DND-41 (cell line): ENCODE measurements around the gene CCDC102A.

ENCODE experiments used
- EZH2 ChIP-seq: IDR thresholded peaks from 3 replicates; pipeline ENCODE4 v1.6.1; 2012; ENCODE audit warnings: borderline replicate concordance, low read depth, mild to moderate bottlenecking, moderate library complexity, low read length, inconsistent platforms; ENCODE audit not compliant: severe bottlenecking
- TF ChIP-seq, protein P1 (sequence below): IDR thresholded peaks from 2 replicates; pipeline ENCODE4 v1.5.1; 2012; ENCODE audit warnings: borderline replicate concordance, low read length, moderate library complexity, mild to moderate bottlenecking; ENCODE audit not compliant: poor library complexity, severe bottlenecking; ENCODE audit errors: extremely low read depth

DNA sequence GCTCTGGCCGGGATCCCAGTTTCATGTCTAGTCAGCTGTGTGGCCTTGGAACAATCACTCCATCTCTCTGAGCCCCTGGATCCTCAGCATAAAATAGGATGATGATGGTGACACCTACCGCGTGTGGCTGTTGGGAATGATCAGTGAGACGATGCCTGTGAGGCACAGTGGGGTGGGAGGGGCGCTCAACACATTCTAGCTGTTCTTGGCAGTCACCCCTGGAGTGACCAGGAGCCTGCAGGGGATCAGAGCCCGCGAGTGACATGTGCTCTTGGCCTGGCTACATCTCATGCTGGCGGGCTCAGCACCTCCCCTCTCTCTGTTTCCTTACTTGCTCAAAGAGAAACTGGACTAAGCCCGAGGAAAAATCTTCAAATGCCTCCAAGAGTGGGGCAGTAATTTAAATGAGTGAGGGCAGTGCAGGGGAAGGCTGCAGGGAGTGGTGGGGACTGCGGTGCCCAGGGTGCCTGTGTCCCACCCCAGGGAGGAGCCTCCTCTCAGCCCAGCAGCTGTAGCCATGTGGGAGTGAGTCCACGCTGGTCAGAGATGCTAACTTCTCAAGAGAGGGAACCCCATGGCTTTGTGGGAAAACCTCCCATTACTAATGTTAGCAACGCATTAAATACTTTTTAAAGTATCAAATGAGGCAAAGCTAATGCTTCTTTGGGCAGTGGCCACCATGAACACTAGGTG, 27.0 kb downstream of the CCDC102A start:
- TF ChIP-seq, protein P1, sequence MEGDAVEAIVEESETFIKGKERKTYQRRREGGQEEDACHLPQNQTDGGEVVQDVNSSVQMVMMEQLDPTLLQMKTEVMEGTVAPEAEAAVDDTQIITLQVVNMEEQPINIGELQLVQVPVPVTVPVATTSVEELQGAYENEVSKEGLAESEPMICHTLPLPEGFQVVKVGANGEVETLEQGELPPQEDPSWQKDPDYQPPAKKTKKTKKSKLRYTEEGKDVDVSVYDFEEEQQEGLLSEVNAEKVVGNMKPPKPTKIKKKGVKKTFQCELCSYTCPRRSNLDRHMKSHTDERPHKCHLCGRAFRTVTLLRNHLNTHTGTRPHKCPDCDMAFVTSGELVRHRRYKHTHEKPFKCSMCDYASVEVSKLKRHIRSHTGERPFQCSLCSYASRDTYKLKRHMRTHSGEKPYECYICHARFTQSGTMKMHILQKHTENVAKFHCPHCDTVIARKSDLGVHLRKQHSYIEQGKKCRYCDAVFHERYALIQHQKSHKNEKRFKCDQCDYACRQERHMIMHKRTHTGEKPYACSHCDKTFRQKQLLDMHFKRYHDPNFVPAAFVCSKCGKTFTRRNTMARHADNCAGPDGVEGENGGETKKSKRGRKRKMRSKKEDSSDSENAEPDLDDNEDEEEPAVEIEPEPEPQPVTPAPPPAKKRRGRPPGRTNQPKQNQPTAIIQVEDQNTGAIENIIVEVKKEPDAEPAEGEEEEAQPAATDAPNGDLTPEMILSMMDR, result no peak
- TF ChIP-seq EZH2, result no peak
